Umbilical cord (tissue), 2 donors: Measurements from ENCODE around the gene ZNF516. TPM values are rescaled to one million over a fixed set of nuclear protein-coding genes. Genes with fewer than 3 reads are reported as not detected.

ENCODE experiments used
- DNase-seq: peaks from one replicate; pipeline ENCODE4 v3.0.0-alpha.2; 2015; ENCODE audit warnings: low spot score
- total RNA-seq: library from RNA; depleted of rRNA; stranded (reverse); fragments of >200 nt; gene quantifications from one replicate; pipeline ENCODE4 v1.2.3, GENCODE V29; 2014; ENCODE audit warnings: low replicate concordance; ENCODE audit not compliant: insufficient read depth

The ZNF516 gene
- total RNA-seq, 1 donor from 2014 or later: 29.6 TPM

GRCh38 chr18:76382275-76382674 is 112.8 kb downstream of the ZNF516 start:
- DNase-seq: no peak

- DNase-seq: no peak
These were observed 114.1 kb downstream of the ZNF516 start for GRCh38 chr18:76380791-76381405.

- no peak for DNase-seq
These were observed 114.8 kb downstream of the ZNF516 start for GRCh38 chr18:76380127-76380729.

GRCh38 chr18:76379226-76380126 is 115.6 kb downstream of the ZNF516 start:
- no peak for DNase-seq

GRCh38 chr18:76378526-76379215 is 116.4 kb downstream of the ZNF516 start:
- no peak for DNase-seq

GRCh38 chr18:76377359-76377756 is 117.7 kb downstream of the ZNF516 start:
- DNase-seq: no peak

GRCh38 chr18:76376668-76377358 is 118.2 kb downstream of the ZNF516 start:
- no peak for DNase-seq

GRCh38 chr18:76376225-76376624 is 118.8 kb downstream of the ZNF516 start:
- DNase-seq: no peak

- no peak for DNase-seq
These were observed 120.4 kb downstream of the ZNF516 start for GRCh38 chr18:76374330-76375281.

- DNase-seq: no peak
These were observed 121.7 kb downstream of the ZNF516 start for GRCh38 chr18:76373297-76373696.

- DNase-seq: no peak
These were observed 123.5 kb downstream of the ZNF516 start for GRCh38 chr18:76371301-76372203.

GRCh38 chr18:76370686-76371085 is 124.4 kb downstream of the ZNF516 start:
- DNase-seq: no peak

GRCh38 chr18:76370201-76370600 is 124.8 kb downstream of the ZNF516 start:
- no peak for DNase-seq

GRCh38 chr18:76369791-76370190 is 125.3 kb downstream of the ZNF516 start:
- no peak for DNase-seq

GRCh38 chr18:76368976-76369375 is 126.1 kb downstream of the ZNF516 start:
- DNase-seq: no peak

GRCh38 chr18:76368271-76368670 is 126.8 kb downstream of the ZNF516 start:
- DNase-seq: no peak

GRCh38 chr18:76367168-76368125 is 127.6 kb downstream of the ZNF516 start:
- no peak for DNase-seq

GRCh38 chr18:76365561-76365960 is 129.5 kb downstream of the ZNF516 start:
- no peak for DNase-seq
